HepG2 (cell line): ENCODE measurements around the gene HIPK2. TPM values are rescaled to one million over a fixed set of nuclear protein-coding genes. Genes with fewer than 3 reads are reported as not detected.
A peak's percentile ranks its signal among the peaks of the same experiment; 100 is the strongest.

Experiments used
- ATAC-seq: fragments of 200-7000 bp; cut with Tn5 transposase; 3 replicates; pipeline ENCODE4 v1.9.1; 2020; ENCODE audit warnings: mild to moderate bottlenecking, moderate library complexity
- BruUV-seq: library from RNA; stranded (reverse); fragments of 400-500 nt; replicated peaks from 2 replicates; lab custom pipeline; 2021; lab: Mats Ljungman, UMichigan
- CTCF ChIA-PET: fragments of 300-600 bp; formaldehyde crosslinking; extraction: SDS; loops from one replicate; lab custom pipeline; 2021; ENCODE audit warnings: low total read pairs, inconsistent platforms, low intra/inter-chr PET ratio; lab: Yijun Ruan, JAX
- POLR2A ChIA-PET: fragments of 350-600 bp; sonication (Branson Sonifier 250); formaldehyde crosslinking; loops from one replicate; lab custom pipeline; 2020; ENCODE audit warnings: antibody characterized with exemption, inconsistent platforms; lab: Yijun Ruan, JAX
- DNase-seq: peaks from one replicate; pipeline ENCODE4 v3.0.0-alpha.2; 2015; ENCODE audit warnings: low spot score
- FAIRE-seq: peaks from 3 replicates; lab custom pipeline; 2011; peaks lifted over from hg19 to GRCh38; lab: Jason Lieb, UNC
- H2AFZ ChIP-seq: one replicate; pipeline ENCODE4 v1.6.1; 2011; ENCODE audit warnings: low read length, inconsistent platforms
- H3K27ac ChIP-seq: fragments of 300-600 bp; 3 replicates; pipeline ENCODE4 v1.8.0; 2011; ENCODE audit warnings: mixed run types, mild to moderate bottlenecking, mixed read lengths, low read length, inconsistent platforms; ENCODE audit not compliant: insufficient read depth; ENCODE audit errors: extremely low read length
- H3K27me3 ChIP-seq, 2 experiments: fragments of 200-600 bp in 1 of 2; 2 replicates in 1 of 2; 3 replicates in 1 of 2; pipeline versions ENCODE4 v1.6.0 to v1.8.0; 2011; ENCODE audit warnings: low read length in 2 of 2, mild to moderate bottlenecking in 2 of 2, moderate library complexity in 2 of 2, inconsistent platforms in 1 of 2; ENCODE audit not compliant: insufficient read depth in 2 of 2, control insufficient read depth in 1 of 2
- H3K36me3 ChIP-seq, 2 experiments: fragments of 200-600 bp in 1 of 2; replicated peaks in 1 of 2; 2 replicates in 1 of 2; 3 replicates in 1 of 2; pipeline versions ENCODE4 v1.5.1 to v1.8.0; 2011; ENCODE audit warnings: low read length in 2 of 2, inconsistent platforms in 1 of 2; ENCODE audit not compliant: insufficient read depth in 2 of 2, control insufficient read depth in 1 of 2
- H3K4me1 ChIP-seq: 2 replicates; pipeline ENCODE4 v1.5.1; 2012; ENCODE audit warnings: low read length, inconsistent platforms; ENCODE audit not compliant: insufficient read depth
- H3K4me2 ChIP-seq: 2 replicates; pipeline ENCODE4 v1.6.0; 2011; ENCODE audit warnings: low read depth, low read length, inconsistent platforms
- H3K4me3 ChIP-seq, 3 experiments: fragments of 200-600 bp in 1 of 3; sonication (generic), shearing (Covaris generic) in 1 of 3; replicated peaks in 1 of 3; 2 replicates each; pipeline ENCODE4 v1.5.1; 2011 to 2016; ENCODE audit warnings: low read length in 3 of 3, inconsistent platforms in 2 of 3, low read depth in 2 of 3, mild to moderate bottlenecking in 2 of 3, control low read depth in 1 of 3, mixed read lengths in 1 of 3; ENCODE audit not compliant: insufficient read depth in 1 of 3
- H3K79me2 ChIP-seq: one replicate; pipeline ENCODE4 v1.6.1; 2011; ENCODE audit warnings: low read length, inconsistent platforms; ENCODE audit not compliant: insufficient read depth
- H3K9ac ChIP-seq: 2 replicates; pipeline ENCODE4 v1.6.0; 2011; ENCODE audit warnings: mild to moderate bottlenecking, low read depth, low read length, inconsistent platforms; ENCODE audit not compliant: insufficient read depth
- H3K9me3 ChIP-seq: 2 replicates; pipeline ENCODE4 v1.5.1; 2012; ENCODE audit warnings: mild to moderate bottlenecking, low read length
- H4K20me1 ChIP-seq: 2 replicates; pipeline ENCODE4 v1.6.0; 2011; ENCODE audit warnings: inconsistent platforms, mild to moderate bottlenecking, low read length, moderate library complexity; ENCODE audit not compliant: insufficient read depth
- MIER3 ChIP-seq: IDR thresholded peaks from 2 replicates; pipeline ENCODE4 v1.6.1; 2016; ENCODE audit warnings: missing compliant biosample characterization, borderline replicate concordance
- ONECUT2 ChIP-seq: sonication (generic); formaldehyde crosslinking; IDR thresholded peaks from 2 replicates; pipeline ENCODE4 v1.4.0; 2020; ENCODE audit warnings: missing genetic modification reagents
- SMAD3 ChIP-seq: sonication (generic); formaldehyde crosslinking; IDR thresholded peaks from 2 replicates; pipeline ENCODE4 v1.4.0; 2020; ENCODE audit warnings: missing genetic modification reagents
- SOX6 ChIP-seq, 2 experiments: fragments of 450-650 bp in 1 of 2; sonication (generic) in 1 of 2; formaldehyde crosslinking in 1 of 2; IDR thresholded peaks; 2 replicates each; pipeline versions ENCODE4 v1.4.0 to v1.6.1; 2017 to 2020; ENCODE audit warnings: antibody characterized with exemption in 1 of 2, mild to moderate bottlenecking in 1 of 2, missing genetic modification reagents in 1 of 2
- TAF1 ChIP-seq: sonication (generic); formaldehyde crosslinking; IDR thresholded peaks from 2 replicates; pipeline ENCODE4 v1.4.0; 2020; ENCODE audit warnings: missing genetic modification reagents
- U2AF1 ChIP-seq: fragments of 200-400 bp; formaldehyde crosslinking; optimal IDR thresholded peaks from 2 replicates; pipeline ENCODE3; 2017; ENCODE audit warnings: mild to moderate bottlenecking, low read depth, low read length
- YY1 ChIP-seq: IDR thresholded peaks from 2 replicates; pipeline ENCODE4 v1.6.1; 2011; ENCODE audit warnings: low read length, low read depth, moderate library complexity, mild to moderate bottlenecking; ENCODE audit not compliant: insufficient read depth, insufficient replicate concordance
- ZFP36L2 ChIP-seq: sonication (generic); formaldehyde crosslinking; IDR thresholded peaks from 2 replicates; pipeline ENCODE4 v1.4.0; 2020; ENCODE audit warnings: missing genetic modification reagents
- ZNF460 ChIP-seq: sonication (generic); formaldehyde crosslinking; IDR thresholded peaks from 2 replicates; pipeline ENCODE4 v1.5.1; 2020; ENCODE audit warnings: missing genetic modification reagents, mild to moderate bottlenecking, borderline replicate concordance
- ZNF724P ChIP-seq: sonication (generic); formaldehyde crosslinking; IDR thresholded peaks from 2 replicates; pipeline ENCODE4 v1.8.0; 2022; ENCODE audit warnings: missing genetic modification reagents, borderline replicate concordance
- ZNF776 ChIP-seq: sonication (generic); formaldehyde crosslinking; IDR thresholded peaks from 2 replicates; pipeline ENCODE4 v1.4.0; 2020; ENCODE audit warnings: mild to moderate bottlenecking, missing genetic modification reagents
- ZNF839 ChIP-seq: sonication (generic); formaldehyde crosslinking; IDR thresholded peaks from 2 replicates; pipeline ENCODE4 v1.4.0; 2020; ENCODE audit warnings: missing genetic modification reagents, mild to moderate bottlenecking, borderline replicate concordance
- WGBS: methylation state at CpG from one replicate; pipeline ENCODE4 v1.1.6; 2017; ENCODE audit warnings: low lambda C conversion rate; 5-methylcytosine and 5-hydroxymethylcytosine counted together
- in situ Hi-C: cut with HindIII; loops from 2 replicates; pipeline ENCODE4 v1.10.0; 2017; ENCODE audit warnings: low pct_unique_long_range_greater_than_20kb; ENCODE audit not compliant: extremely low pct_ligation_motif_present
- intact Hi-C: fragments of 100-400 bp; cut with micrococcal nuclease; formaldehyde crosslinking; loops from one replicate; pipeline ENCODE4 v1.10.0; 2022; ENCODE audit not compliant: unreplicated experiment
- polyA plus RNA-seq, 8 experiments: library from polyadenylated mRNA; depleted of rRNA in 3 of 8; stranded (reverse) in 7 of 8; unstranded in 1 of 8; fragments of >200 nt; fragmentation: Illumina TruSeq in 4 of 8; extraction: Trizol in 4 of 8; gene quantifications; 2 replicates each; pipeline versions ENCODE4 v1.2.1 to v1.2.3, GENCODE V29; 2011 to 2016; ENCODE audit warnings: low read depth in 4 of 8, missing spikeins in 1 of 8, mixed read lengths in 1 of 8; ENCODE audit not compliant: insufficient read depth in 1 of 8
- total RNA-seq, 5 experiments: library from RNA; depleted of rRNA; stranded (reverse); fragments of >200 nt; fragmentation: Illumina TruSeq; extraction: Trizol; gene quantifications; 2 replicates each; pipeline ENCODE4 v1.2.3, GENCODE V29; 2016; ENCODE audit warnings: low read depth in 1 of 5
- TF ChIP-seq, protein P1 (sequence below): sonication (generic); formaldehyde crosslinking; IDR thresholded peaks from 2 replicates; pipeline ENCODE4 v1.5.0; 2020; ENCODE audit warnings: mild to moderate bottlenecking, missing genetic modification reagents, borderline replicate concordance
- TF ChIP-seq, protein P2 (sequence below): sonication (generic); formaldehyde crosslinking; IDR thresholded peaks from 2 replicates; pipeline ENCODE4 v1.5.0; 2020; ENCODE audit warnings: mild to moderate bottlenecking, missing genetic modification reagents, borderline replicate concordance
- TF ChIP-seq, protein P3 (sequence below): sonication (generic); formaldehyde crosslinking; IDR thresholded peaks from 2 replicates; pipeline ENCODE4 v1.4.0; 2020; ENCODE audit warnings: missing genetic modification reagents

Gene HIPK2
- total and polyA plus RNA-seq, 2 of the 13 experiments (the other 11 are each of a cell fraction or from before 2014, with no cell fraction given) = 14.4 to 20.2 TPM

DNA sequence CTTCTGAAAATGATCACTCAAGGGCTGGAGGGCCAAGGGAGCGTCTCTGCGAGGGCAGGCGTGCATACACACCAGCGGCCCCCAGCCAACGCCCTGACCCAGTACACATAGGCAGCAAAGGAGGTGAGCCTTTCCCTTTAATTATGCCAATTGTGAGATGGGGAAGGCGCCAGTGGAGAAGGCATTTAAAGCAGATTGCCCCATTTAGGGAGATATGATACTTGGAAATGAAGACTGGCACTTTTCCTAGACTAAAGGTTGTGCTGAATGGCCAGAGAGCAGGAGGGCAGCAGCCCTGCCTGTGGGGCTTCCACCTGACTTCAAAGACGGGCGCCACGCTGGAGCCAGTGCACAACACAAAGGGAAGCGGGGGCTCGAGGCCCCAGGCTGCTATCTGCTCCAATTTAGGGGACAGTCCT, 24.1 kb downstream of the HIPK2 start (continued):
- no peak for TF ChIP-seq ZNF839 (CRISPR knock-in tag)
- TF ChIP-seq YY1 = no peak
- TF ChIP-seq, protein P1, sequence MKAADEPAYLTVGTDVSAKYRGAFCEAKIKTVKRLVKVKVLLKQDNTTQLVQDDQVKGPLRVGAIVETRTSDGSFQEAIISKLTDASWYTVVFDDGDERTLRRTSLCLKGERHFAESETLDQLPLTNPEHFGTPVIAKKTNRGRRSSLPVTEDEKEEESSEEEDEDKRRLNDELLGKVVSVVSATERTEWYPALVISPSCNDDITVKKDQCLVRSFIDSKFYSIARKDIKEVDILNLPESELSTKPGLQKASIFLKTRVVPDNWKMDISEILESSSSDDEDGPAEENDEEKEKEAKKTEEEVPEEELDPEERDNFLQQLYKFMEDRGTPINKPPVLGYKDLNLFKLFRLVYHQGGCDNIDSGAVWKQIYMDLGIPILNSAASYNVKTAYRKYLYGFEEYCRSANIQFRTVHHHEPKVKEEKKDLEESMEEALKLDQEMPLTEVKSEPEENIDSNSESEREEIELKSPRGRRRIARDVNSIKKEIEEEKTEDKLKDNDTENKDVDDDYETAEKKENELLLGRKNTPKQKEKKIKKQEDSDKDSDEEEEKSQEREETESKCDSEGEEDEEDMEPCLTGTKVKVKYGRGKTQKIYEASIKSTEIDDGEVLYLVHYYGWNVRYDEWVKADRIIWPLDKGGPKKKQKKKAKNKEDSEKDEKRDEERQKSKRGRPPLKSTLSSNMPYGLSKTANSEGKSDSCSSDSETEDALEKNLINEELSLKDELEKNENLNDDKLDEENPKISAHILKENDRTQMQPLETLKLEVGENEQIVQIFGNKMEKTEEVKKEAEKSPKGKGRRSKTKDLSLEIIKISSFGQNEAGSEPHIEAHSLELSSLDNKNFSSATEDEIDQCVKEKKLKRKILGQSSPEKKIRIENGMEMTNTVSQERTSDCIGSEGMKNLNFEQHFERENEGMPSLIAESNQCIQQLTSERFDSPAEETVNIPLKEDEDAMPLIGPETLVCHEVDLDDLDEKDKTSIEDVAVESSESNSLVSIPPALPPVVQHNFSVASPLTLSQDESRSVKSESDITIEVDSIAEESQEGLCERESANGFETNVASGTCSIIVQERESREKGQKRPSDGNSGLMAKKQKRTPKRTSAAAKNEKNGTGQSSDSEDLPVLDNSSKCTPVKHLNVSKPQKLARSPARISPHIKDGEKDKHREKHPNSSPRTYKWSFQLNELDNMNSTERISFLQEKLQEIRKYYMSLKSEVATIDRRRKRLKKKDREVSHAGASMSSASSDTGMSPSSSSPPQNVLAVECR (CRISPR knock-in tag) = no peak
- no peak for TF ChIP-seq ZFP36L2 (CRISPR knock-in tag)

GRCh38 chr7:139753081-139753692, 24.6 kb downstream of the HIPK2 start:
- H4K20me1 ChIP-seq = peaks cover 55% of the 10 kb centered on the region
- no peak for DNase-seq
- H3K9ac ChIP-seq = no peak overlapping the region
- intact Hi-C loops = no loop called here
- no peaks in the 10 kb centered on the region for H3K27me3 ChIP-seq
- no peak overlapping the region for H3K27ac ChIP-seq
- no peak overlapping the region for H3K4me3 ChIP-seq
- in situ Hi-C loops = no loop called here
- H3K4me1 ChIP-seq = peaks cover 45% of the 10 kb centered on the region
- H3K79me2 ChIP-seq = peaks cover 97% of the 10 kb centered on the region
- FAIRE-seq = no peak
- ATAC-seq = peak; percentile 76
- WGBS = 79% methylated on average over 7 of the region's 7 CpGs
- peaks cover 4 to 38% of the 10 kb centered on the region in 2 experiments for H3K36me3 ChIP-seq
- H3K9me3 ChIP-seq = no peaks in the 10 kb centered on the region
- no TSS peak for BruUV-seq
- CTCF ChIA-PET = no interaction called here
- no peak overlapping the region for H3K4me2 ChIP-seq
- POLR2A ChIA-PET = interaction anchor here (0.8 kb wide), 1 partner anchor 12 kb away, joined by 3 read pairs; no protein-coding TSS in a partner anchor
- H2AFZ ChIP-seq = no peak overlapping the region
- TF ChIP-seq ONECUT2 (CRISPR knock-in tag) (no peak), ZNF460 (CRISPR knock-in tag) (no peak), TAF1 (CRISPR knock-in tag) (no peak), ZNF724P (CRISPR knock-in tag) (no peak), ZNF776 (CRISPR knock-in tag) (no peak), SOX6 (IDR thresholded peaks at IDR 0.05) (no peak), SOX6 (CRISPR knock-in tag; IDR thresholded peaks at IDR 0.05) (no peak), SMAD3 (CRISPR knock-in tag) (no peak), U2AF1 (no peak), MIER3 (CRISPR knock-in tag) (no peak)
- TF ChIP-seq, protein P2, sequence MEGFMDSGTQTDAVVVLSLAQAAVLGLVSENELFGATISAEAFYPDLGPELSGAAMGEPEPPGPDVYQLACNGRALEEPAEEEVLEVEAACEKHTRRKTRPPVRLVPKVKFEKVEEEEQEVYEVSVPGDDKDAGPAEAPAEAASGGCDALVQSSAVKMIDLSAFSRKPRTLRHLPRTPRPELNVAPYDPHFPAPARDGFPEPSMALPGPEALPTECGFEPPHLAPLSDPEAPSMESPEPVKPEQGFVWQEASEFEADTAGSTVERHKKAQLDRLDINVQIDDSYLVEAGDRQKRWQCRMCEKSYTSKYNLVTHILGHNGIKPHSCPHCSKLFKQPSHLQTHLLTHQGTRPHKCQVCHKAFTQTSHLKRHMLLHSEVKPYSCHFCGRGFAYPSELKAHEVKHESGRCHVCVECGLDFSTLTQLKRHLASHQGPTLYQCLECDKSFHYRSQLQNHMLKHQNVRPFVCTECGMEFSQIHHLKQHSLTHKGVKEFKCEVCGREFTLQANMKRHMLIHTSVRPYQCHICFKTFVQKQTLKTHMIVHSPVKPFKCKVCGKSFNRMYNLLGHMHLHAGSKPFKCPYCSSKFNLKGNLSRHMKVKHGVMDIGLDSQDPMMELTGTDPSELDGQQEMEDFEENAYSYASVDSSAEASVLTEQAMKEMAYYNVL = no peak
- TF ChIP-seq, protein P3, sequence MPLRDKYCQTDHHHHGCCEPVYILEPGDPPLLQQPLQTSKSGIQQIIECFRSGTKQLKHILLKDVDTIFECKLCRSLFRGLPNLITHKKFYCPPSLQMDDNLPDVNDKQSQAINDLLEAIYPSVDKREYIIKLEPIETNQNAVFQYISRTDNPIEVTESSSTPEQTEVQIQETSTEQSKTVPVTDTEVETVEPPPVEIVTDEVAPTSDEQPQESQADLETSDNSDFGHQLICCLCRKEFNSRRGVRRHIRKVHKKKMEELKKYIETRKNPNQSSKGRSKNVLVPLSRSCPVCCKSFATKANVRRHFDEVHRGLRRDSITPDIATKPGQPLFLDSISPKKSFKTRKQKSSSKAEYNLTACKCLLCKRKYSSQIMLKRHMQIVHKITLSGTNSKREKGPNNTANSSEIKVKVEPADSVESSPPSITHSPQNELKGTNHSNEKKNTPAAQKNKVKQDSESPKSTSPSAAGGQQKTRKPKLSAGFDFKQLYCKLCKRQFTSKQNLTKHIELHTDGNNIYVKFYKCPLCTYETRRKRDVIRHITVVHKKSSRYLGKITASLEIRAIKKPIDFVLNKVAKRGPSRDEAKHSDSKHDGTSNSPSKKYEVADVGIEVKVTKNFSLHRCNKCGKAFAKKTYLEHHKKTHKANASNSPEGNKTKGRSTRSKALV (CRISPR knock-in tag) = no peak
